IMR-90 (cell line): ENCODE measurements around the gene CACUL1. TPM values are rescaled to one million over a fixed set of nuclear protein-coding genes. Genes with fewer than 3 reads are reported as not detected.

Experiments
- ATAC-seq: fragments of 200-7000 bp; cut with Tn5 transposase; 2 replicates; pipeline ENCODE4 v1.9.1; 2020; ENCODE audit warnings: low read depth, mild to moderate bottlenecking, moderate library complexity
- BruUV-seq: library from RNA; stranded (reverse); fragments of 400-500 nt; replicated peaks from 2 replicates; lab custom pipeline; 2021; lab: Mats Ljungman, UMichigan
- CTCF ChIA-PET: fragments of 300-600 bp; formaldehyde crosslinking; extraction: SDS; loops from one replicate; lab custom pipeline; 2021; ENCODE audit warnings: antibody characterized with exemption; lab: Yijun Ruan, JAX
- POLR2A ChIA-PET: fragments of 300-600 bp; sonication (Branson Sonifier 250); formaldehyde crosslinking; loops from one replicate; lab custom pipeline; 2022; ENCODE audit warnings: antibody characterized with exemption; ENCODE audit not compliant: unreplicated experiment; lab: Charles Lee
- DNase-seq: peaks from one replicate; pipeline ENCODE4 v3.0.0; 2013
- H2AFZ ChIP-seq: replicated peaks from 2 replicates; pipeline ENCODE3; 2013; ENCODE audit warnings: low read length, mild to moderate bottlenecking; ENCODE audit not compliant: poor library complexity
- H2AK5ac ChIP-seq: 2 replicates; pipeline ENCODE4 v1.6.1; 2013; ENCODE audit warnings: low read depth, low read length, inconsistent platforms
- H2AK9ac ChIP-seq: replicated peaks from 2 replicates; pipeline ENCODE3; 2013; ENCODE audit warnings: mild to moderate bottlenecking, low read depth, low read length, moderate library complexity; ENCODE audit not compliant: poor library complexity
- H2BK120ac ChIP-seq: 2 replicates; pipeline ENCODE4 v1.6.1; 2013; ENCODE audit warnings: low read depth, low read length, inconsistent platforms
- H2BK15ac ChIP-seq: 3 replicates; pipeline ENCODE4 v1.6.1; 2013; ENCODE audit warnings: low read depth, low read length, inconsistent platforms
- H2BK20ac ChIP-seq: 2 replicates; pipeline ENCODE4 v1.6.1; 2013; ENCODE audit warnings: low read depth, mild to moderate bottlenecking, inconsistent platforms, low read length, moderate library complexity
- H2BK5ac ChIP-seq: 2 replicates; pipeline ENCODE4 v1.6.1; 2013; ENCODE audit warnings: mild to moderate bottlenecking, low read depth, low read length, inconsistent platforms; ENCODE audit not compliant: poor library complexity, severe bottlenecking
- H3K14ac ChIP-seq: replicated peaks from 2 replicates; pipeline ENCODE4 v1.6.1; 2013; ENCODE audit warnings: low read depth, low read length, inconsistent platforms
- H3K18ac ChIP-seq: 2 replicates; pipeline ENCODE4 v1.6.1; 2013; ENCODE audit warnings: low read depth, low read length, control low read depth
- H3K23ac ChIP-seq: 2 replicates; pipeline ENCODE4 v1.6.1; 2013; ENCODE audit warnings: low read depth, low read length, inconsistent platforms
- H3K27ac ChIP-seq: 2 replicates; pipeline ENCODE4 v1.5.1; 2013; ENCODE audit warnings: mild to moderate bottlenecking, control low read depth, low read length; ENCODE audit not compliant: insufficient read depth
- H3K27me3 ChIP-seq: 2 replicates; pipeline ENCODE4 v1.6.1; 2013; ENCODE audit warnings: low read length; ENCODE audit not compliant: control insufficient read depth, insufficient read depth
- H3K36me3 ChIP-seq: 2 replicates; pipeline ENCODE4 v1.6.1; 2013; ENCODE audit warnings: low read length, mixed read lengths; ENCODE audit not compliant: control insufficient read depth, insufficient read depth
- H3K4ac ChIP-seq: 2 replicates; pipeline ENCODE4 v1.6.1; 2013; ENCODE audit warnings: low read depth, low read length, inconsistent platforms
- H3K4me1 ChIP-seq: 2 replicates; pipeline ENCODE4 v1.6.1; 2013; ENCODE audit warnings: low read length, mixed read lengths; ENCODE audit not compliant: control insufficient read depth, insufficient read depth
- H3K4me2 ChIP-seq: 2 replicates; pipeline ENCODE4 v1.6.1; 2013; ENCODE audit warnings: low read depth, mild to moderate bottlenecking, control low read depth, low read length, moderate library complexity
- H3K4me3 ChIP-seq: 2 replicates; pipeline ENCODE4 v1.5.1; 2013; ENCODE audit warnings: low read depth, mild to moderate bottlenecking, control low read depth, low read length, moderate library complexity; ENCODE audit not compliant: insufficient read depth
- H3K56ac ChIP-seq: 2 replicates; pipeline ENCODE4 v1.6.1; 2013; ENCODE audit warnings: low read length, inconsistent platforms; ENCODE audit not compliant: insufficient read depth; ENCODE audit errors: extremely low read depth
- H3K79me1 ChIP-seq, 2 experiments: 2 replicates each; pipeline ENCODE4 v1.6.1; 2013; ENCODE audit warnings: low read length in 2 of 2, inconsistent platforms in 1 of 2, low read depth in 1 of 2
- H3K9ac ChIP-seq: 2 replicates; pipeline ENCODE4 v1.6.1; 2013; ENCODE audit warnings: low read depth, low read length, control low read depth
- H3K9me1 ChIP-seq: 2 replicates; pipeline ENCODE4 v1.6.1; 2013; ENCODE audit warnings: low read length, inconsistent platforms; ENCODE audit not compliant: insufficient read depth
- H3K9me3 ChIP-seq: 2 replicates; pipeline ENCODE4 v1.6.1; 2013; ENCODE audit warnings: low read length; ENCODE audit not compliant: control insufficient read depth, insufficient read depth
- H4K20me1 ChIP-seq: 2 replicates; pipeline ENCODE4 v1.6.1; 2013; ENCODE audit warnings: low read length, inconsistent platforms; ENCODE audit not compliant: insufficient read depth
- H4K5ac ChIP-seq: 2 replicates; pipeline ENCODE4 v1.6.1; 2013; ENCODE audit warnings: mild to moderate bottlenecking, low read depth, low read length, control low read depth
- H4K8ac ChIP-seq, 2 experiments: 2 replicates each; pipeline ENCODE4 v1.6.1; 2013; ENCODE audit warnings: low read depth in 2 of 2, low read length in 2 of 2, control low read depth in 1 of 2, inconsistent platforms in 1 of 2
- H4K91ac ChIP-seq: 2 replicates; pipeline ENCODE4 v1.6.1; 2013; ENCODE audit warnings: low read depth, low read length, inconsistent platforms; ENCODE audit not compliant: insufficient read depth
- CHD1 ChIP-seq: IDR thresholded peaks from 2 replicates; pipeline ENCODE4 v1.6.1; 2012; ENCODE audit warnings: low read depth, low read length, improper control_type of control experiment
- WGBS, 2 experiments: methylation state at CpG; one replicate each; pipeline versions ENCODE4 v1.1.5 to v1.1.7; 2013; ENCODE audit warnings: missing lambda C conversion rate in 2 of 2; ENCODE audit not compliant: insufficient read length in 1 of 2; ENCODE audit errors: extremely low coverage in 2 of 2; 5-methylcytosine and 5-hydroxymethylcytosine counted together
- dilution Hi-C: fragments of 300-500 bp; cut with HindIII; formaldehyde crosslinking; loops from one replicate; pipeline ENCODE4 v1.14.3; 2018; ENCODE audit warnings: low sequenced_read_pairs; ENCODE audit not compliant: unreplicated experiment
- in situ Hi-C: fragments of 300-500 bp; cut with MboI; formaldehyde crosslinking; loops from 3 replicates; pipeline ENCODE4 v1.14.3; 2019; ENCODE audit warnings: low sequenced_read_pairs, inconsistent platforms, mixed read lengths
- intact Hi-C: fragments of 100-400 bp; cut with micrococcal nuclease; formaldehyde crosslinking; loops from 2 replicates; pipeline ENCODE4 v1.10.0; 2022
- polyA plus RNA-seq, 3 experiments: library from polyadenylated mRNA; depleted of rRNA; stranded (reverse); fragments of >200 nt; gene quantifications; 2 replicates each; pipeline ENCODE4 v1.2.3, GENCODE V29; 2012; ENCODE audit warnings: low replicate concordance in 1 of 3
- total RNA-seq: library from RNA; depleted of rRNA; stranded (reverse); fragments of >200 nt; gene quantifications from 2 replicates; pipeline ENCODE4 v1.2.3, GENCODE V29; 2012
- TF ChIP-seq, protein P1 (sequence below): conservative IDR thresholded peaks from 2 replicates; pipeline ENCODE4 v1.5.1; 2012; ENCODE audit warnings: mild to moderate bottlenecking, low read depth, low read length, improper control_type of control experiment

The CACUL1 gene
- total and polyA plus RNA-seq, 2 of the 4 experiments (the other 2 are of a cell fraction) = 5.3 to 23.5 TPM

DNA sequence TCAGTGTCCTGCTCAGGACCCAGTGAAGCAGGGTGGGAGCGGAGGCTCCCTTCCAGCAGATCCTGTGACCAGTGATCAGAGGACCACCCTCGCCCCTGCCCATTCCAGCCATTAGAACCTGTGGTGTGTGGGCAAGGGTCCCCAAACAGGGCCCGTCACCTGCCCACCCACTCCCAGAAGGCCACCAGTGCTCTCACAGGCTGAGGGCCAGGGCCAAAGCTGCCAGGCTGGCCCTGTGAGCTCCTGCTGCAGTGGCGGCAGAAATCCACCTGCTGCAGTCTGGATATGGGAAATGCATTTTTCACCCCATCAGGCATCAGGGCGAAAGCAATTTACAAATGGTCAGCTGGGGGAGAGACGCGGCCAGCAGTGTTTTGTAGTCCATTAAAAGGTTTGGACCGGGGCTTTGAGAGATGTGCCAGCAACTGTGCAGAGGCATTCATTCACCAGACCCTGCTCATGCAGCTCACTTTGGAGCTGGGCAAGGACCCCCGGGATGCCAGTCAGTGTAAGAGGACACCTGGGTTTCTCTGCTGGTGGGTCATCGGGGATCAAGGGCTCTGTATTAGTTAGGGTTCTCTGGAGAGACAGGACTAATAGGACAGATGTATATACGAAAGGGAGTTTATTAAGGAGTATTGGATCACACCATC is 84.2 kb downstream of the CACUL1 start:
- H3K9me1 ChIP-seq = 0 out of 2 replicates have a peak, but pooled peaks cover 2% of the 10 kb centered on the region
- in situ Hi-C loops (no loop called here), dilution Hi-C loops (no loop called here), intact Hi-C loops (no loop called here)
- BruUV-seq = no TSS peak
- H3K4me1 ChIP-seq = peaks cover 4% of the 10 kb centered on the region
- no peaks in the 10 kb centered on the region for H4K20me1 ChIP-seq
- no peak overlapping the region for H2AFZ ChIP-seq
- H2BK5ac ChIP-seq = no peak overlapping the region
- no peak overlapping the region for H3K4me2 ChIP-seq
- H3K23ac ChIP-seq = no peak overlapping the region
- H4K8ac ChIP-seq = no peak overlapping the region
- H3K4me3 ChIP-seq = no peak overlapping the region
- CTCF ChIA-PET = no interaction called here
- H2AK9ac ChIP-seq = no peak overlapping the region
- no peaks in the 10 kb centered on the region; the same call in 1 of the 2 replicates for H3K27me3 ChIP-seq
- no peak overlapping the region for H3K18ac ChIP-seq
- DNase-seq (no peak), ATAC-seq (no peak)
- H3K79me1 ChIP-seq = no peaks in the 10 kb centered on the region
- no peaks in the 10 kb centered on the region for H3K9me3 ChIP-seq
- no peak overlapping the region for H2AK5ac ChIP-seq
- H2BK120ac ChIP-seq = no peak overlapping the region
- H3K14ac ChIP-seq = no peak overlapping the region
- H2BK20ac ChIP-seq = no peak overlapping the region
- H3K4ac ChIP-seq = no peak overlapping the region
- H3K9ac ChIP-seq = no peak overlapping the region
- TF ChIP-seq, protein P1, sequence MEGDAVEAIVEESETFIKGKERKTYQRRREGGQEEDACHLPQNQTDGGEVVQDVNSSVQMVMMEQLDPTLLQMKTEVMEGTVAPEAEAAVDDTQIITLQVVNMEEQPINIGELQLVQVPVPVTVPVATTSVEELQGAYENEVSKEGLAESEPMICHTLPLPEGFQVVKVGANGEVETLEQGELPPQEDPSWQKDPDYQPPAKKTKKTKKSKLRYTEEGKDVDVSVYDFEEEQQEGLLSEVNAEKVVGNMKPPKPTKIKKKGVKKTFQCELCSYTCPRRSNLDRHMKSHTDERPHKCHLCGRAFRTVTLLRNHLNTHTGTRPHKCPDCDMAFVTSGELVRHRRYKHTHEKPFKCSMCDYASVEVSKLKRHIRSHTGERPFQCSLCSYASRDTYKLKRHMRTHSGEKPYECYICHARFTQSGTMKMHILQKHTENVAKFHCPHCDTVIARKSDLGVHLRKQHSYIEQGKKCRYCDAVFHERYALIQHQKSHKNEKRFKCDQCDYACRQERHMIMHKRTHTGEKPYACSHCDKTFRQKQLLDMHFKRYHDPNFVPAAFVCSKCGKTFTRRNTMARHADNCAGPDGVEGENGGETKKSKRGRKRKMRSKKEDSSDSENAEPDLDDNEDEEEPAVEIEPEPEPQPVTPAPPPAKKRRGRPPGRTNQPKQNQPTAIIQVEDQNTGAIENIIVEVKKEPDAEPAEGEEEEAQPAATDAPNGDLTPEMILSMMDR = no peak
- no peak for TF ChIP-seq CHD1
- no peak overlapping the region for H3K56ac ChIP-seq
- H3K27ac ChIP-seq = no peak overlapping the region
- H4K5ac ChIP-seq = no peak overlapping the region
- no peak overlapping the region for H2BK15ac ChIP-seq
- POLR2A ChIA-PET = no interaction called here
- H3K36me3 ChIP-seq = peaks cover 7% of the 10 kb centered on the region; the same call in 1 of the 2 replicates
- no CpG with 5 or more reads among the region's 11 CpGs for WGBS, 2 experiments
- no peak overlapping the region for H4K91ac ChIP-seq
